Fibroblast of mammary gland (primary cell): ENCODE measurements around the gene ZNF544.
"Not testable (repeated sequence)": the region's sequence is repeated elsewhere in the genome, so short reads cannot be mapped to it uniquely, and the experiment has no call there.

ENCODE experiments used
- DNase-seq: peaks from one replicate; pipeline ENCODE4 v3.0.0-alpha.2; 2010; ENCODE audit warnings: low read depth
- H3K4me3 ChIP-seq: 2 replicates; pipeline ENCODE4 v1.5.1; 2011; ENCODE audit warnings: low read depth, mild to moderate bottlenecking, low read length, moderate library complexity; ENCODE audit not compliant: control insufficient read depth
- CTCF ChIP-seq: conservative IDR thresholded peaks from 2 replicates; pipeline ENCODE4 v1.5.1; 2011; ENCODE audit warnings: low read depth, low read length, inconsistent platforms; ENCODE audit not compliant: control insufficient read depth, insufficient read depth

Gene ZNF544

GRCh38 chr19:58304255-58304654 lies 75.5 kb downstream of the ZNF544 start:
- H3K4me3 ChIP-seq, result no peak overlapping the region
- DNase-seq, result no peak
- TF ChIP-seq CTCF, result no peak

GRCh38 chr19:58304748-58305064 lies 76.0 kb downstream of the ZNF544 start:
- no peak for DNase-seq
- H3K4me3 ChIP-seq, result peak overlapping the region; percentile 95
- TF ChIP-seq CTCF, result no peak

- TF ChIP-seq CTCF, result no peak
- DNase-seq, result peak; percentile 96
- H3K4me3 ChIP-seq, result peak within 1 kb of the TSS; percentile 95
Measured at GRCh38 chr19:58305065-58305931, 76.6 kb downstream of the ZNF544 start, which contains the start of gene ERVK3-1. ERVK3-1 (plus strand) TSS chr19:58305377; CDS start chr19:58312169, 6,792 bp downstream.

GRCh38 chr19:58305932-58306323 lies 77.2 kb downstream of the ZNF544 start:
- peak overlapping the region; percentile 95 for H3K4me3 ChIP-seq
- TF ChIP-seq CTCF, result no peak
- peak; percentile 14 for DNase-seq

- no peak for DNase-seq
- no peak for TF ChIP-seq CTCF
- H3K4me3 ChIP-seq, result no peak overlapping the region
Measured at GRCh38 chr19:58307736-58308135, 79.0 kb downstream of the ZNF544 start.

GRCh38 chr19:58310685-58311084 lies 82.0 kb downstream of the ZNF544 start:
- peak; percentile 53 for DNase-seq
- H3K4me3 ChIP-seq, result not testable (repeated sequence)
- TF ChIP-seq CTCF, result peak; percentile 20

- no peak overlapping the region for H3K4me3 ChIP-seq
- DNase-seq, result no peak
- TF ChIP-seq CTCF, result no peak
Measured at GRCh38 chr19:58311345-58311865, 82.7 kb downstream of the ZNF544 start.
